DND-41 (cell line): Measurements from ENCODE around the gene CACNA1F.

ENCODE experiments used
- ATAC-seq: fragments of 200-7000 bp; cut with Tn5 transposase; 3 replicates; pipeline ENCODE4 v1.9.1; 2021; ENCODE audit warnings: low read depth; ENCODE audit not compliant: insufficient read depth
- DNase-seq: peaks from one replicate; pipeline ENCODE4 v3.0.0-alpha.2; 2020
- H2AFZ ChIP-seq: 2 replicates; pipeline ENCODE4 v1.6.0; 2012; ENCODE audit warnings: low read depth, low read length
- H3K27ac ChIP-seq: 2 replicates; pipeline ENCODE4 v1.5.1; 2012; ENCODE audit warnings: low read length, inconsistent platforms
- H3K27me3 ChIP-seq: fragments of 200-600 bp; sonication (generic); 2 replicates; pipeline ENCODE4 v1.6.0; 2012; ENCODE audit warnings: low read length, mild to moderate bottlenecking, inconsistent platforms; ENCODE audit not compliant: insufficient read depth, poor library complexity
- H3K36me3 ChIP-seq: 2 replicates; pipeline ENCODE4 v1.5.1; 2012; ENCODE audit warnings: low read length, inconsistent platforms; ENCODE audit not compliant: insufficient read depth
- H3K4me1 ChIP-seq: 2 replicates; pipeline ENCODE4 v1.5.1; 2012; ENCODE audit warnings: mild to moderate bottlenecking, low read length; ENCODE audit not compliant: insufficient read depth
- H3K4me2 ChIP-seq: 2 replicates; pipeline ENCODE4 v1.6.0; 2012; ENCODE audit warnings: mild to moderate bottlenecking, moderate library complexity, low read length, inconsistent platforms; ENCODE audit not compliant: insufficient read depth
- H3K4me3 ChIP-seq, 2 experiments: fragments of 200-600 bp in 1 of 2; shearing (Covaris generic) in 1 of 2; 2 replicates each; pipeline ENCODE4 v1.5.1; 2012 to 2016; ENCODE audit warnings: inconsistent platforms in 2 of 2, low read length in 2 of 2, mild to moderate bottlenecking in 2 of 2, low read depth in 1 of 2, moderate library complexity in 1 of 2
- H3K79me2 ChIP-seq: 2 replicates; pipeline ENCODE4 v1.6.0; 2012; ENCODE audit warnings: low read length, inconsistent platforms; ENCODE audit not compliant: insufficient read depth
- H3K9ac ChIP-seq: 2 replicates; pipeline ENCODE4 v1.6.0; 2012; ENCODE audit warnings: low read depth, mild to moderate bottlenecking, inconsistent platforms, low read length, moderate library complexity
- H3K9me3 ChIP-seq: 2 replicates; pipeline ENCODE4 v1.5.1; 2012; ENCODE audit warnings: low read length, moderate library complexity, mild to moderate bottlenecking, inconsistent platforms; ENCODE audit not compliant: insufficient read depth, severe bottlenecking
- H4K20me1 ChIP-seq: 2 replicates; pipeline ENCODE4 v1.6.0; 2012; ENCODE audit warnings: low read length; ENCODE audit not compliant: insufficient read depth
- CTCF ChIP-seq: IDR thresholded peaks from 2 replicates; pipeline ENCODE4 v1.5.1; 2012; ENCODE audit warnings: borderline replicate concordance, low read length, moderate library complexity, mild to moderate bottlenecking; ENCODE audit not compliant: poor library complexity, severe bottlenecking; ENCODE audit errors: extremely low read depth
- EZH2 ChIP-seq: IDR thresholded peaks from 3 replicates; pipeline ENCODE4 v1.6.1; 2012; ENCODE audit warnings: borderline replicate concordance, low read depth, mild to moderate bottlenecking, moderate library complexity, low read length, inconsistent platforms; ENCODE audit not compliant: severe bottlenecking

CACNA1F gene

GRCh38 chrX:49155243-49155899 lies 77.8 kb downstream of the CACNA1F start:
- peak overlapping the region; percentile 51 for H2AFZ ChIP-seq
- peak overlapping the region in 1 of 2 experiments; percentile 52; a peak in 2 of 4 replicates for H3K4me3 ChIP-seq
- DNase-seq = peak; percentile 63
- no peaks in the 10 kb centered on the region for H3K9me3 ChIP-seq
- peak; percentile 37 for ATAC-seq
- no peaks in the 10 kb centered on the region for H3K79me2 ChIP-seq
- H3K9ac ChIP-seq = peak overlapping the region; percentile 66
- peak overlapping the region; percentile 61 for H3K4me2 ChIP-seq
- H3K27me3 ChIP-seq = no peaks in the 10 kb centered on the region
- no peak for TF ChIP-seq EZH2
- no peak for TF ChIP-seq CTCF
- peaks cover 21% of the 10 kb centered on the region for H3K4me1 ChIP-seq
- no peaks in the 10 kb centered on the region for H4K20me1 ChIP-seq
- peak overlapping the region; percentile 83 for H3K27ac ChIP-seq
- no peaks in the 10 kb centered on the region for H3K36me3 ChIP-seq
